Activated CD4-positive, alpha-beta T cell treated with anti-CD3 and anti-CD28 coated beads for 36 hours (primary cell): Measurements from ENCODE around the gene ATP1A3. TPM values are rescaled to one million over a fixed set of nuclear protein-coding genes. Genes with fewer than 3 reads are reported as not detected.
"Not testable (repeated sequence)": the region's sequence is repeated elsewhere in the genome, so short reads cannot be mapped to it uniquely, and the experiment has no call there.

Experiments used
- ATAC-seq: fragments of 200-7000 bp; cut with Tn5 transposase; one replicate; pipeline ENCODE4 v1.10.0; 2021; ENCODE audit warnings: mild to moderate bottlenecking, moderate library complexity
- CTCF ChIA-PET: fragments of 350-600 bp; sonication (Branson Sonifier 250); formaldehyde crosslinking; loops from one replicate; lab custom pipeline; 2021; ENCODE audit warnings: antibody characterized with exemption; lab: Charles Lee
- POLR2A ChIA-PET: fragments of 350-600 bp; sonication (Branson Sonifier 250); formaldehyde crosslinking; loops from one replicate; lab custom pipeline; 2021; ENCODE audit warnings: antibody characterized with exemption, inconsistent platforms; lab: Charles Lee
- DNase-seq: peaks from one replicate; pipeline ENCODE4 v3.0.0-alpha.2; 2020
- H3K27ac Mint-ChIP-seq: one replicate; pipeline ENCODE4 v1.8.0; 2021; ENCODE audit warnings: mixed read lengths
- H3K27me3 Mint-ChIP-seq: one replicate; pipeline ENCODE4 v1.8.0; 2021; ENCODE audit warnings: mixed read lengths
- H3K36me3 Mint-ChIP-seq: one replicate; pipeline ENCODE4 v1.8.0; 2021; ENCODE audit warnings: low read depth, mixed read lengths
- H3K4me1 Mint-ChIP-seq: one replicate; pipeline ENCODE4 v1.8.0; 2021; ENCODE audit warnings: mixed read lengths
- H3K4me3 Mint-ChIP-seq: one replicate; pipeline ENCODE4 v1.8.0; 2021; ENCODE audit warnings: mild to moderate bottlenecking, moderate library complexity, mixed read lengths
- H3K9me3 Mint-ChIP-seq: one replicate; pipeline ENCODE4 v1.8.0; 2021; ENCODE audit warnings: low read depth, mixed read lengths
- intact Hi-C, 2 experiments: fragments of 100-400 bp; cut with DNase I in 1 of 2; cut with micrococcal nuclease in 1 of 2; formaldehyde crosslinking; loops; one replicate each; pipeline versions ENCODE4 v1.14.2 to v1.15.1; 2022 to 2024; cut with DNase I, micrococcal nuclease
- total RNA-seq, 2 experiments: library from RNA; stranded (reverse); gene quantifications; one replicate each; pipeline ENCODE4 v1.2.3, GENCODE V29; 2021

ATP1A3 gene
- total RNA-seq, 2 experiments from 2014 or later, result 1.8 TPM

DNA sequence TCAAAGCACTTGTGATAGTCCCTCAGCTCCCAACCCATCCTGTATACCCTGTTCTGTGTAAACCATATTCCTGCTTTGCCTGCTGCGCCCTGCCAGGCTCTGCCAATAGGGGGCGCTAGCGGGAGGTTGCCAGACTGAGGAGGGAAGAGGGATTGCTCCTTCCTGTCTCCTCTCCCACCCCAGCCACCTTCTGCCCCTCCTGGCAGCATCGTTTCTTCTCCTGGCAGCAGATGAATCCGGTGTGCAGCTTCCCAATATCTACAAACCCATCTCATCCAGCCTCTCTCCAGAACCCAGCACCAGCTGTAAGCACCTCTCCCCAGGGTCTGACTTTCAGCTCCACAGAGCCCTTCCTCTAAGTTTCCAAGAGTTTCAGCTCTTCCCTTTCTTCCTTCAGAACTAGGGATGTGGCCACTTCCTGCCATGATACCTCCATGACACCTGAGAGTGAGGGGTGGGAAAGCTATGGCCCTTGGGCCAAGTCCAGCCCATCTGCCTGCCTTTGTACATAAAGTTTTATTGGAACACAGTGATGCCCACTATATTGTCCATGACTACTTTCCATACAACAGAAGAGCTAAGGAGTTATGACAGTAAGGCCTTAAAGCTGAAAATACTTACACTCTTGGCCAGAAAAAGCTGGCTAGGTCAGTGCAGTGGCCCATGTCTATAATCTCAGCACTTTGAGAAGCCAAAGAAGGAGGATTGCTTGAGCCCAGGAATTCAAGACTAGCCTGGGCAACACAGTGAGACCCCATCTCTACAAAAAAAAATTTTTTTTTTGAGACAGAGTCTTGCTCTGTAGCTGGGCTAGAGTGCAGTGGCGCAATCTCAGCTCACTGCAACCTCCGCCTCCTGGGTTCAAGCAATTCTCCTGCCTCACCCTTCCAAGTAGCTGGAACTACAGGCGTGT, 34.5 kb upstream of the ATP1A3 start:
- ATAC-seq (no peak), DNase-seq (peak; percentile 67)
- POLR2A ChIA-PET, result no interaction called here
- intact Hi-C loops, result no loop called here
- Mint-ChIP-seq H3K9me3 (no peaks in the 10 kb centered on the region), H3K27ac (no peak overlapping the region), H3K4me3 (no peak overlapping the region), H3K27me3 (peaks cover 2% of the 10 kb centered on the region), H3K36me3 (no peaks in the 10 kb centered on the region), H3K4me1 (no peaks in the 10 kb centered on the region)
- CTCF ChIA-PET, result interaction anchor here (0.6 to 2.3 kb wide), 12 partner anchors 11 to 431 kb away, joined by 3 to 23 read pairs (median 4); no protein-coding TSS in a partner anchor

DNA sequence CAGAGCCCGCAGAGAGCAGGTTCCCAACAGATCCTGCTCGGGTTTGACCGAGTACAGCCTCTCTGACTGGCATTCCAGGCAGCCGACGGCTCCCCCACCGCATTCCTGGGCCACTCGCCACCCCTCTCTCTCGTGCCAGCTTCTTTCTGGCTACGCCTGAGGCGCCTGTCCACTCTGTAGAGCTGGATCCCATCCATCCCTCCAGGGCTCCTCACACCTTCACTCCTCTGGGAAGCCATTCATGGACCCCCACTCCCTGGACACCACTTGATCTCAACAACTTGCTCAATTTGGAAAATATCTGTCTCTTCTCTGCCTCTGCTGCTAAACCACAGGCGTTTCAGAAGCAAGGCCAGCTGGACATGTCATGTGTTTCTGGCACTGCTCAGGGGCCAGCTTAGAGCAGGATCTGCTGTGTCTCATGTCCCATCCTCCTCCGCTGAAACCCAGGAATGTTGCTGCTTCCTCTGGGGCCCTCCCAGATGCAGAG, 30.6 kb upstream of the ATP1A3 start:
- Mint-ChIP-seq H3K36me3 (no peaks in the 10 kb centered on the region), H3K27ac (no peak overlapping the region), H3K9me3 (no peaks in the 10 kb centered on the region), H3K27me3 (no peaks in the 10 kb centered on the region), H3K4me1 (no peaks in the 10 kb centered on the region), H3K4me3 (no peak overlapping the region)
- DNase-seq (no peak), ATAC-seq (no peak)
- ChIA-PET CTCF (interaction anchor here (0.6 kb wide), 1 partner anchor 1169 kb away, joined by 3 read pairs; no protein-coding TSS in a partner anchor), POLR2A (no interaction called here)
- intact Hi-C loops, result no loop called here

DNA sequence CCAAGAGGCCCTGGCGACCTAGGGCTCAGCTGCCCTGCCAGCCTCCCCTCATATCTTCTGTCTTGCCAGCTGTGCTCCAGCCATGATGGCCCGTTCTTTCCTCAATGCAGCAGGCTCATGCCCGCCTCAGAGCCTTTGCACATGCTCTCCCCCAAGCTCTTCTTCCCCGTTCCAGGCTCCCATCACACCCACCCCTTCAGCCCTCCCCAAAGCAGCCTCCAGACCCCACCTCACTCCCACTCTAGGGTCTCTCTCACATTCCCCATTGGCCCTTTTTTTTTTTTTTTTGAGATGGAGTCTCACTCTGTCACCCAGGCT, 29.9 kb upstream of the ATP1A3 start:
- ATAC-seq (no peak), DNase-seq (no peak)
- Mint-ChIP-seq H3K27ac (no peak overlapping the region), H3K4me1 (no peaks in the 10 kb centered on the region), H3K27me3 (no peaks in the 10 kb centered on the region), H3K9me3 (no peaks in the 10 kb centered on the region), H3K36me3 (no peaks in the 10 kb centered on the region), H3K4me3 (no peak overlapping the region)
- ChIA-PET POLR2A (no interaction called here), CTCF (interaction anchor here (0.6 to 2.0 kb wide), 3 partner anchors 11 to 1169 kb away, joined by 3 to 8 read pairs (median 3); no protein-coding TSS in a partner anchor)
- intact Hi-C loops, result no loop called here

DNA sequence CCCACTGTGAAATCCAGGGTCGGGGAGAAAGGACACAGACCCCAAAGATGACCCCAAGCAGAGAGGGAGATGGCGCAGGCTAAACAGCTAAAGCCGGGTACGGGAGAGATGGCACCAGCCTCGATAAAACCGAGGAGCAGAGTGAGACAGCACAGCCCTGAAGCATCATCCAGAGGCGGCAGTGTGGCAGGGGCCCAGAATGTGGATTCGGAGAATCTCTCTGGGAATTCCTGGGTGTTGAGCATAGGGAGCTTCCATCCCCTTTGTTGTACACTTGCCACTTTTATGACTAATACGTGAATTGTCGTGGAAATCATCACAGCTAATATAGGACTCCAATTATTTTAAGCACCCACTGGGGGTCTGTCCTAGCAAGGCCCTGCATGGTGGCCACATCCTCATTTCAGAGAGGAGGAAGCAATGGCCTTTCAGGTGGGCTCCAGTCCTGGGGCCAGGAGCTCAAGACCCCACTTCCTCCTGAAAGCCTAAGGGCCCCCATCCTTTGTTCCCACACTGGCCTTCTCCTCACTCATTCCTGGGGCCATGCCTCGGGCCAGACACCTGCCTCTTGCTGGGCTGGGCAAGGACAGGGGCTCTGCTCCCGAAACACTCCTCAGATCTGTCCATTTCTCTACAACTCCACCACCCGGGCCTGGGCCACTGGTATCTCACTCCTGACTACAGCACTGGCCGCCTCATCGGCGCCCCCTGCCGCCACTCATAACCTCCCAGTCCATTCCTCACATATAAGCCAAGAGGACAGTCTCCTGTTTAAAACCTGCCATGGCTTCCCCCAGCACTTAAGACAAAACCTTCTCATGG, 29.3 kb upstream of the ATP1A3 start:
- peak; percentile 60 for DNase-seq
- no peaks in the 10 kb centered on the region for H3K9me3 Mint-ChIP-seq
- H3K4me1 Mint-ChIP-seq, result no peaks in the 10 kb centered on the region
- intact Hi-C loops, result no loop called here
- no peak overlapping the region for H3K27ac Mint-ChIP-seq
- POLR2A ChIA-PET, result no interaction called here
- no peak overlapping the region for H3K4me3 Mint-ChIP-seq
- no peak for ATAC-seq
- no peaks in the 10 kb centered on the region for H3K27me3 Mint-ChIP-seq
- CTCF ChIA-PET, result interaction anchor here (0.6 to 2.0 kb wide), 6 partner anchors 11 to 327 kb away, joined by 3 to 8 read pairs (median 3); partner anchors contain the start of genes ATP1A3 and RABAC1
- no peaks in the 10 kb centered on the region for H3K36me3 Mint-ChIP-seq

DNA sequence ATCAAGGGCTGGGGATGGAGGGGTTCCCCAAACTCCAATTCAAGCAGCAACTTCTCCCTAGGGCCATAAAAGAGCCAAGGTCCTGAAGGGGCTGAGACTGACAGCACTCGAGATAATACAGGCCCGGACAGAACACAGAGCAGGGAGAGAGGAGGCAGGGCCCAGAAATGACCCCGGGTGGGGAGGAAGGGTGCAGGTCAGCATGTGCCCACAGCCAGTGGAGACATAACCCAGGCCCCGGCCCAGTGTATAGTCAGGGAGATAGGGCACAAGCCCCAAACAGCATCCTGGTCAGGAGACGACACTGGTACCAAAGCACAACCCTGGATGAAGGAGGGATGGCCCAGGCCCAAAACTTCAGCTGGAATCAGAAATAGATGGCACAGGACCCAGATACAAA, 28.6 kb upstream of the ATP1A3 start:
- intact Hi-C loops, result no loop called here
- DNase-seq (no peak), ATAC-seq (no peak)
- Mint-ChIP-seq H3K27me3 (no peaks in the 10 kb centered on the region), H3K27ac (no peak overlapping the region), H3K36me3 (no peaks in the 10 kb centered on the region), H3K4me3 (no peak overlapping the region), H3K4me1 (no peaks in the 10 kb centered on the region), H3K9me3 (no peaks in the 10 kb centered on the region)
- ChIA-PET POLR2A (no interaction called here), CTCF (interaction anchor here (0.6 to 2.0 kb wide), 3 partner anchors 12 to 327 kb away, joined by 3 to 8 read pairs (median 4); partner anchors contain the start of gene ATP1A3)

DNA sequence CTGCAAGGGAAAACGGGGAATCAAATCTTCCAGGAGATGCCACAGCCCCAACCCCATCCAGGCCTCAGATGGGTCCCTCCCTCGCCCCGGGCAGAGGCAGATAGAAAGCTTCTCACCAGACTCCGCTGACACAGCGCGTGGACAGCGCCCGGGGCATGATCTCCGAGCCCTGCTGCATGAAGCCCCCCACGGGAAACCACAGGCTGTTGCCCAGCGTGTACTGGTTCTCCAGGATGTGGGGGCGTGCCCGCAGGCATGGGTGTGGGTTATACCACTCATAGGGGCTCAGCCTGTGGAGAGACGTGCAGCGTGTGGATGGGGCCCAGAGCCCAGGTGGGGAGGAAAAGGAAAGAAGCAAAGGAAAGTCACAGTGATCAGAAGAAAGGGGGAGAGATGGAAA, 27.2 kb upstream of the ATP1A3 start:
- no peaks in the 10 kb centered on the region for H3K27me3 Mint-ChIP-seq
- intact Hi-C loops, result no loop called here
- no peaks in the 10 kb centered on the region for H3K4me1 Mint-ChIP-seq
- no peaks in the 10 kb centered on the region for H3K36me3 Mint-ChIP-seq
- H3K4me3 Mint-ChIP-seq, result no peak overlapping the region
- CTCF ChIA-PET, result interaction anchor here (0.7 kb wide), 1 partner anchor 344 kb away, joined by 3 read pairs; no protein-coding TSS in a partner anchor
- ATAC-seq, result no peak
- no peak for DNase-seq
- POLR2A ChIA-PET, result no interaction called here
- H3K9me3 Mint-ChIP-seq, result no peaks in the 10 kb centered on the region
- no peak overlapping the region for H3K27ac Mint-ChIP-seq

DNA sequence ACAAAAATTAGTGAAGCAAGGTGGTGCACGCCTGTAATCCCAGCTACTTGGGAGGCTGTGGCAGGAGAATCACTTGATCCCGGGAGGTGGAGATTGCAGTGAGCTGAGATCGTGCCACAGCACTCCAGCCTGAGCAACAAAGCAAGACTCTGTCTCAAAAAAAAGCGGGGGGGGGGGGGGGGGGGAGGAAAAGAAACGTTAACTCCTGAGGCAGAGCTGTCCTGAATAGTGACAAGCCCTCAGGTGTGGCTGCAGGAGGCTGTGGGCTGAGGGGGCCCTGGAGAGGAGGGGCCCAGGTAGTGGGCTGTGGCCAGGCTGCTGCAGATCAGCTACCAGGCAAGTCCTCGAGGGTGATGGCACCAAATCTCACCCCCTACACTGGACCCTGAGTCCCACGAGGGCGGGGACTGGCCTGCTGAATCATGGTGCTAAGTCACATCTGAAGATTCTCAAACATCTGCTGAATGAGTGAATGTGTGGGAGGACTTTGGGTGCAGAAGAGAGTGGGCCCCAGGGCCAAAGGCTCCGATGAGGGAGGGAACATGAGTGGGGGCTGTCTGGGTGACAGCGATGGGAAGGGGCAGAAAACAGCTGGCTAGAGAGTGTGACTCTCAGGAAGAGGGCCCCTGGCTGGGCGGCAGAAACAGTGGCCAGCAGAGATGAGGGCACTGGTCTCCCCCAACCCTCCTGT, 24.6 kb upstream of the ATP1A3 start:
- no peaks in the 10 kb centered on the region for H3K4me1 Mint-ChIP-seq
- no peak overlapping the region for H3K4me3 Mint-ChIP-seq
- no peaks in the 10 kb centered on the region for H3K9me3 Mint-ChIP-seq
- H3K36me3 Mint-ChIP-seq, result no peaks in the 10 kb centered on the region
- H3K27ac Mint-ChIP-seq, result no peak overlapping the region
- ChIA-PET CTCF (interaction anchor here (0.6 kb wide), 1 partner anchor 125 kb away, joined by 3 read pairs; no protein-coding TSS in a partner anchor), POLR2A (no interaction called here)
- intact Hi-C loops, result no loop called here
- DNase-seq, result no peak
- no peak for ATAC-seq
- H3K27me3 Mint-ChIP-seq, result no peaks in the 10 kb centered on the region

DNA sequence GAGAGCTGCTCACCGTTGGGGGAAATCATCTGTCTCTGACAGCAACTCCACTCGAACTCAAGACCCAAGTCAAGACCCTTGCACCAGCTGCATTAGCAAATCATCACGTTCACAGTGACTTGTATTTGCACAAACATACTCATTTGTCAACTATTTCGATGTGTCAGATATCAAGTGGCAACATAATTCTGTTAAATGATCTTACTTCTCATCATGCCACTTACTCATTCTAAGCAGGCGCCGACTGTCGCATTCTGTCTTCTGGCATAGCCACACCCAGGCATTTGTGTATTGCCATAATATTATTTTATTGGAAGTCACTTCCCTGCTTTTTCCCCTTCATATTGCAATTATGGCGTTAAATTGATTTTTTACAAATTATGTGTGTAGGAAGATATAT, 23.0 kb upstream of the ATP1A3 start:
- H3K27me3 Mint-ChIP-seq, result no peaks in the 10 kb centered on the region
- no peak for ATAC-seq
- DNase-seq, result no peak
- H3K4me1 Mint-ChIP-seq, result no peaks in the 10 kb centered on the region
- no peaks in the 10 kb centered on the region for H3K9me3 Mint-ChIP-seq
- POLR2A ChIA-PET, result no interaction called here
- H3K36me3 Mint-ChIP-seq, result no peaks in the 10 kb centered on the region
- intact Hi-C loops, result no loop called here
- CTCF ChIA-PET, result interaction anchor here (0.9 to 1.5 kb wide), 2 partner anchors 18 to 35 kb away, joined by 3 to 4 read pairs; no protein-coding TSS in a partner anchor
- H3K27ac Mint-ChIP-seq, result no peak overlapping the region
- no peak overlapping the region for H3K4me3 Mint-ChIP-seq

DNA sequence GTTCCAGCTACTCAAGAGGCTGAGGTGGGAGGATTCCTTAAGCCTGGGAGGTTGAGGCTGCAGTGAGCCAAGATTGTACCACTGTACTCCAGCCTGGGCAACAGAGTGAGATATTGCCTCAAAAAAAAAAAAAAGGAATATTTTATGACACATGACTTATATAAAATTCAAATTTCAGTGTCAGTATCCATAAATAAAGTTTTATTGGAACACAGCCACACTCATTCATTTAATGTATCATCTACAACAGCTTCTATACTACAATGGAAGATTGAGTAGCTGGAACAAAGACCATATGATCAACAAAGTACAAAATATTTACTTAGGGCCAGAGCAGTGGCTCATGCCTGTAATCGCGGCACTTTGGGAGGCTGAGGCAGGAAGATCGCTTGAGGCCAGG, 18.7 kb upstream of the ATP1A3 start:
- POLR2A ChIA-PET, H3K36me3 Mint-ChIP-seq, H3K27me3 Mint-ChIP-seq, DNase-seq, H3K27ac Mint-ChIP-seq, intact Hi-C loops, H3K4me1 Mint-ChIP-seq, H3K4me3 Mint-ChIP-seq, H3K9me3 Mint-ChIP-seq, ATAC-seq: not testable (repeated sequence)
- CTCF ChIA-PET, result interaction anchor here (0.7 kb wide), 1 partner anchor 271 kb away, joined by 3 read pairs; no protein-coding TSS in a partner anchor

DNA sequence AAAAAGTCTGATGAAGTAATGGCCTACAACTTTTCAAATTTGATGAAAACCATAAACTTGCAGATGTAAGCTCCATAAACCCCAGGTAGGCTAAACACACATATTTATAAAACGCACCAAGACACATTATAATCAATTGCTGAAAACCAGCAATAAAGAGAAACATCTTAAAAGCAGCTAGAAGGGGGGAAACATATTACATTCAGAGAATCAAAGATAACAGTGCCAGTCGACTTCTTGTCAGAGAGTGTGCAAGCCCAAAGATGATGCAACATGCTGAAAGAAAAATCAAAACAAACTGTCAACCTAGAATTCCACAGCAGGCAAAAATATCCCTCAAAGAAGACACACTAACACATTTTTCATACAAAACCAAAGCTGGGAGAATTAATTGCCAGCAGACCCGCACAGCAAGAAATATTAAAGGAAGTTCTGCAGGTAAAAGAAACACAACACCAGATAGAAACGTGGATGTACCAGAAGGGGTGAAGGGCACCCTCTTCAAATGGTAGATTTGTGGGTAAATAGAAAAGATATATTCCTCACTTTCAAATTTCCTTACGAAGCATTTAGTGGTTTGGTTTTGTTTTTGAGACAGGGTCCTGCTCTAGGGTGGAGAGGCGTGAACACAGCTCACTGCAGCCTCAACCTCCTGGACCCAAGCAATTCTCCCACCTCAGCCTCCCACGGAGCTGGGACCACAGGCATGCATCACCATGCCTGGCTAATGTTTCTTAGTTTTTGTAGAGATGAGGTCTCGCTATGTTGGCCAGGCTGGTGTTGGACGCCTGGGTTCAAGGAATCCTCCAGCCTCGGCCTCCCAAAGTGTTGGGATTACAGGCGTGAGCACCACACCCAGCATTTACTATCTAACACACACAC, 16.5 kb upstream of the ATP1A3 start:
- no peaks in the 10 kb centered on the region for H3K27me3 Mint-ChIP-seq
- H3K9me3 Mint-ChIP-seq, result no peaks in the 10 kb centered on the region
- no peaks in the 10 kb centered on the region for H3K36me3 Mint-ChIP-seq
- H3K27ac Mint-ChIP-seq, result peak overlapping the region; percentile 55
- no peaks in the 10 kb centered on the region for H3K4me1 Mint-ChIP-seq
- intact Hi-C loops, result no loop called here
- ATAC-seq (no peak), DNase-seq (no peak)
- ChIA-PET CTCF (interaction anchor here (0.6 to 0.8 kb wide), 3 partner anchors 24 to 363 kb away, joined by 3 to 4 read pairs (median 4); no protein-coding TSS in a partner anchor), POLR2A (interaction anchor here (0.6 kb wide), 2 partner anchors 68 to 119 kb away, joined by 5 to 9 read pairs; no protein-coding TSS in a partner anchor)
- H3K4me3 Mint-ChIP-seq, result no peak overlapping the region
